Duodenal mucosa (tissue), 2 donors: Measurements from ENCODE around the gene PRR14L.
A peak's percentile ranks its signal among the peaks of the same experiment; 100 is the strongest.
"Not testable (repeated sequence)": the region's sequence is repeated elsewhere in the genome, so short reads cannot be mapped to it uniquely, and the experiment has no call there.

ENCODE experiments used
- H3K27ac ChIP-seq: one replicate; pipeline ENCODE4 v1.7.0; 2013; ENCODE audit warnings: low read depth, low read length
- H3K27me3 ChIP-seq, 2 donors: one replicate each; pipeline ENCODE4 v1.7.0; 2013; ENCODE audit warnings: low read length in 2 of 2, control low read depth in 1 of 2; ENCODE audit not compliant: insufficient read depth in 2 of 2, control insufficient read depth in 1 of 2
- H3K36me3 ChIP-seq, 2 donors: one replicate each; pipeline ENCODE4 v1.7.0; 2013; ENCODE audit warnings: low read length in 2 of 2, control low read depth in 1 of 2; ENCODE audit not compliant: insufficient read depth in 2 of 2, control insufficient read depth in 1 of 2
- H3K4me1 ChIP-seq, 2 donors: one replicate each; pipeline ENCODE4 v1.7.0; 2013; ENCODE audit warnings: low read length in 2 of 2, control low read depth in 1 of 2; ENCODE audit not compliant: insufficient read depth in 2 of 2, control insufficient read depth in 1 of 2
- H3K4me3 ChIP-seq, 2 donors: one replicate each; pipeline ENCODE4 v1.7.0; 2013; ENCODE audit warnings: low read length in 2 of 2, low read depth in 1 of 2
- H3K9ac ChIP-seq, 2 donors: one replicate each; pipeline ENCODE4 v1.7.0; 2013; ENCODE audit warnings: low read length in 2 of 2, low read depth in 1 of 2
- H3K9me3 ChIP-seq, 2 donors: one replicate each; pipeline ENCODE4 v1.7.0; 2013; ENCODE audit warnings: low read length in 2 of 2, control low read depth in 1 of 2; ENCODE audit not compliant: control insufficient read depth in 1 of 2

PRR14L gene

GRCh38 chr22:31662668-31663037 lies 87.3 kb downstream of the PRR14L start:
- Histone ChIP-seq H3K9ac (peak overlapping the region; percentile 69 to 80), H3K9me3 (no peaks in the 10 kb centered on the region), H3K27me3 (no peaks in the 10 kb centered on the region), H3K27ac (peak overlapping the region; percentile 10), H3K4me1 (peaks cover 7 to 14% of the 10 kb centered on the region in 2 donors), H3K36me3 (no peaks in the 10 kb centered on the region), H3K4me3 (peak overlapping the region; percentile 89 to 94)

GRCh38 chr22:31661851-31662667 lies 87.9 kb downstream of the PRR14L start, which contains the start of gene PISD:
TSS of gene PISD (minus strand) at chr22:31662215. CDS start at chr22:31662208, 7 bp downstream.
- H3K9ac ChIP-seq: peak within 1 kb of the TSS; percentile 69 to 80
- peaks cover 7 to 14% of the 10 kb centered on the region in 2 donors for H3K4me1 ChIP-seq
- H3K4me3 ChIP-seq: peak within 1 kb of the TSS; percentile 89 to 94
- no peaks in the 10 kb centered on the region for H3K9me3 ChIP-seq
- peak within 1 kb of the TSS; percentile 74 for H3K27ac ChIP-seq
- no peaks in the 10 kb centered on the region for H3K36me3 ChIP-seq
- H3K27me3 ChIP-seq: no peaks in the 10 kb centered on the region

DNA sequence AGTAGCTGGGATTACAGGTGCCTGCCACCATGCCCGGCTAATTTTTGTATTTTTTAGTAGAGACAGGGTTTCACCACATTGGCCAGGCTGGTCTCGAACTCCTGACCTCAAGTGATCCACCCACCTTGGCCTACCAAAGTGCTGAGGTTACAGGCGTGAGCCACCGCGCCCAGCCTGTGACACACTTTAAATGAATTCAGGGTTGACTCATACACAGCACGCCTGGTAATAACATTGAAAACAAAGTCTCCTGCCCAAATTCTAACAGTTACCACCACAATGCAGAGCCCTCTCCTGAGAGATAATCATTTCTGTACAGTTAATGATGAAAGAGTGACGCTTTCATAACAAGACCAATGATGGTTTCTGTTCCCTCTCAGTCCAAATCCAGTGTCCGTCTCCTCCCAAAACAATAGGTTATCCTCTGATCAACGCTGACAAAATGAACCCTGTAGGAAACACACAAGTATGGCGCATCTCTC lies 89.0 kb downstream of the PRR14L start:
- H3K9me3 ChIP-seq, H3K36me3 ChIP-seq, H3K27me3 ChIP-seq: not testable (repeated sequence)
- peaks cover 7 to 14% of the 10 kb centered on the region in 2 donors for H3K4me1 ChIP-seq
- peak overlapping the region; percentile 74 for H3K27ac ChIP-seq
- peak overlapping the region; percentile 67 to 80 for H3K9ac ChIP-seq
- H3K4me3 ChIP-seq: peak overlapping the region; percentile 89 to 94

DNA sequence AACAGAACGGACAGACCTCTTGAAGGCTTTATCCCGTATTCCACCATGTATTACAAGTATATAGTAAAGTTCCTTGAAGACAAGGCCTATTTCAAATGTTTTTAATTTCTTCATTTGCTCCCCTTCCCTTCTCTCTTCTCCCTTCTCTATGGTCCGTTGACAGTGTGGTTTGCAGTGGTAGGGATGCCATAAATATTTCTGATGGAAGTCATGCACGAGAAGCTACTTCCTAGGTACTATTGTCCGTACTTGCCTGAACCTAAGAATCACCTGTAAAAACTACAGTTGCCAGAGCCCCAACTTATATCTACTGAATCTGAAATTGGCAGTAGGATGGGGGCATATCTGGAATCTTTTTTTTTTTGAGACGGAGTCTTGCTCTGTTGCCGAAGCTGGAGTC lies 90.7 kb downstream of the PRR14L start:
- peaks cover 7 to 9% of the 10 kb centered on the region in 2 donors for H3K4me1 ChIP-seq
- H3K4me3 ChIP-seq: no peak overlapping the region
- no peaks in the 10 kb centered on the region for H3K9me3 ChIP-seq
- no peak overlapping the region for H3K27ac ChIP-seq
- no peaks in the 10 kb centered on the region for H3K27me3 ChIP-seq
- H3K36me3 ChIP-seq: no peaks in the 10 kb centered on the region
- H3K9ac ChIP-seq: no peak overlapping the region

GRCh38 chr22:31654408-31654807 lies 95.5 kb downstream of the PRR14L start:
- Histone ChIP-seq H3K27ac (no peak overlapping the region), H3K36me3 (peaks cover 4 to 11% of the 10 kb centered on the region in 2 donors)

DNA sequence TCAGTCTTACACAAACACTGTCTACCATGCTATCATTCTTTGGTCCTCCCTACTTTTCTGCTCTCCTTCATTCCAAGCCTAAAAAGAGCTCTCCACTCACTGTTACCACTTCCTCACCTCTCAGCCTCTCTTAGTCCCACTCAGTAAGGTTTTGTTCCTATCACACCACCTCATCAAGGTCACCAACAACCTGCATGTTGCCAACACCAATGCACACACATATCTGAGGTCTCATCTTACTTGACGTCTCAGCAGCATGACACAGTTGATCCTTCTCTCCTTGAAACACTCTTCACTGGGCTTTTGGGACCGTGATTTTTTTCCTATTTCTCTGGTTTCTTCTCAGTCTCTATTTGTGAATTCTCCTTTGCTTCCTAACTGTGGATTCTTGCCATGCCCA lies 96.0 kb downstream of the PRR14L start:
- Histone ChIP-seq H3K36me3 (peaks cover 4 to 14% of the 10 kb centered on the region in 2 donors), H3K4me3 (no peak overlapping the region), H3K27ac (no peak overlapping the region), H3K4me1 (no peaks in the 10 kb centered on the region), H3K27me3 (no peaks in the 10 kb centered on the region), H3K9me3 (no peaks in the 10 kb centered on the region), H3K9ac (no peak overlapping the region)

More at GRCh38 chr22:31654408-31654807, 95.5 kb downstream of the PRR14L start:
- H3K4me1 ChIP-seq: no peaks in the 10 kb centered on the region
- H3K4me3 ChIP-seq: no peak overlapping the region
- H3K27me3 ChIP-seq: no peaks in the 10 kb centered on the region
- H3K9ac ChIP-seq: no peak overlapping the region
- no peaks in the 10 kb centered on the region for H3K9me3 ChIP-seq

- Histone ChIP-seq H3K9me3 (no peaks in the 10 kb centered on the region), H3K4me1 (no peaks in the 10 kb centered on the region), H3K27me3 (no peaks in the 10 kb centered on the region), H3K36me3 (peaks cover 4 to 21% of the 10 kb centered on the region in 2 donors), H3K9ac (no peak overlapping the region), H3K4me3 (no peak overlapping the region), H3K27ac (no peak overlapping the region)
Observed at GRCh38 chr22:31652911-31653684, 96.8 kb downstream of the PRR14L start.

- Histone ChIP-seq H3K4me1 (peaks cover 0 to 1% of the 10 kb centered on the region in 2 donors), H3K36me3 (peaks cover 14 to 31% of the 10 kb centered on the region in 2 donors), H3K27ac (no peak overlapping the region), H3K9ac (no peak overlapping the region), H3K4me3 (no peak overlapping the region), H3K9me3 (no peaks in the 10 kb centered on the region), H3K27me3 (no peaks in the 10 kb centered on the region)
Observed at GRCh38 chr22:31652088-31652487, 97.8 kb downstream of the PRR14L start.

GRCh38 chr22:31651664-31652063 lies 98.3 kb downstream of the PRR14L start:
- Histone ChIP-seq H3K27me3 (no peaks in the 10 kb centered on the region), H3K27ac (no peak overlapping the region), H3K36me3 (peaks cover 17 to 34% of the 10 kb centered on the region in 2 donors), H3K4me3 (no peak overlapping the region), H3K9me3 (no peaks in the 10 kb centered on the region), H3K9ac (no peak overlapping the region), H3K4me1 (peaks cover 0 to 6% of the 10 kb centered on the region in 2 donors)

DNA sequence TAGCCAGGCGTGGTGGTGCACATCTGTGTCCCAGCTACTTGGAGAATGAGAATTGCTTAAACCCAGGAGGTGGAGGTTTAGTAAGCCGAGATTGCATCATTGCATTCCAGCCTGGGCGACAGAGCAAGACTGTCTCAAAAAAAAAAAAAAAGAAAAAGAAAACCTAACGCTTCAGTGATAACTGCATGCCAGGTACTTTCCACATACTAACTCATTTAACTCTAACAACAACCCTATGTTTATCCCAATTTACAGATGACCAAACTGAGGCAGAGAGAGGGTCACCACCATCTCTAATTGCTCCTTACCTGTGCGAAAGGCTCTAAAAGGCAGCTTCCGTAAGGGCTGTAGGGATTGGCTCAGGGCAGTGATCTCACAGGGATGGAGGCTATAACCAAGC lies 99.5 kb downstream of the PRR14L start:
- no peak overlapping the region for H3K27ac ChIP-seq
- H3K9me3 ChIP-seq: no peaks in the 10 kb centered on the region
- H3K4me3 ChIP-seq: no peak overlapping the region
- peaks cover 0 to 12% of the 10 kb centered on the region in 2 donors for H3K4me1 ChIP-seq
- peaks cover 22 to 34% of the 10 kb centered on the region in 2 donors for H3K36me3 ChIP-seq
- H3K9ac ChIP-seq: no peak overlapping the region
- no peaks in the 10 kb centered on the region for H3K27me3 ChIP-seq
